Cardiac fibroblast (primary cell): ENCODE data around the gene GSS.

Experiments
- DNase-seq, 2 donors: peaks; one replicate each; pipeline versions ENCODE4 v3.0.0 to v3.0.0-alpha.2; 2010; ENCODE audit warnings: low read depth in 2 of 2
- H3K4me3 ChIP-seq, 2 donors: replicated peaks in 1 of 2; 1 replicate in 1 of 2; 2 replicates in 1 of 2; pipeline ENCODE4 v1.5.1; 2011; ENCODE audit warnings: low read depth in 2 of 2, low read length in 2 of 2, mild to moderate bottlenecking in 2 of 2, moderate library complexity in 1 of 2
- CTCF ChIP-seq: IDR thresholded peaks from one replicate; pipeline ENCODE4 v1.5.1; 2011; ENCODE audit warnings: low read depth, mild to moderate bottlenecking, low read length, inconsistent platforms

Gene GSS

GRCh38 chr20:34954904-34955230 is 739 bp downstream of the GSS start:
- TF ChIP-seq CTCF: no peak
- H3K4me3 ChIP-seq: peak overlapping the region; percentile 70 to 76
- DNase-seq: peak; percentile 39 to 55

GRCh38 chr20:34953960-34954359 is 1.6 kb downstream of the GSS start:
- no peak overlapping the region for H3K4me3 ChIP-seq
- no peak for DNase-seq
- TF ChIP-seq CTCF: no peak

- no peak for TF ChIP-seq CTCF
- no peak for DNase-seq
- no peak overlapping the region for H3K4me3 ChIP-seq
Observed at GRCh38 chr20:34952671-34953070, 2.9 kb downstream of the GSS start.

- no peak for TF ChIP-seq CTCF
- DNase-seq: no peak
- no peak overlapping the region for H3K4me3 ChIP-seq
Observed at GRCh38 chr20:34951652-34952051, 4.0 kb downstream of the GSS start.

GRCh38 chr20:34951252-34951651 is 4.4 kb downstream of the GSS start:
- no peak overlapping the region for H3K4me3 ChIP-seq
- TF ChIP-seq CTCF: no peak
- no peak for DNase-seq

- H3K4me3 ChIP-seq: no peak overlapping the region
- DNase-seq: no peak
- no peak for TF ChIP-seq CTCF
Observed at GRCh38 chr20:34949120-34949519, 6.5 kb downstream of the GSS start.

GRCh38 chr20:34948030-34948429 is 7.6 kb downstream of the GSS start:
- DNase-seq: peak; percentile 54 to 84
- TF ChIP-seq CTCF: no peak
- no peak overlapping the region for H3K4me3 ChIP-seq
